Measurements from ENCODE around the gene ATXN7L1.

DNA sequence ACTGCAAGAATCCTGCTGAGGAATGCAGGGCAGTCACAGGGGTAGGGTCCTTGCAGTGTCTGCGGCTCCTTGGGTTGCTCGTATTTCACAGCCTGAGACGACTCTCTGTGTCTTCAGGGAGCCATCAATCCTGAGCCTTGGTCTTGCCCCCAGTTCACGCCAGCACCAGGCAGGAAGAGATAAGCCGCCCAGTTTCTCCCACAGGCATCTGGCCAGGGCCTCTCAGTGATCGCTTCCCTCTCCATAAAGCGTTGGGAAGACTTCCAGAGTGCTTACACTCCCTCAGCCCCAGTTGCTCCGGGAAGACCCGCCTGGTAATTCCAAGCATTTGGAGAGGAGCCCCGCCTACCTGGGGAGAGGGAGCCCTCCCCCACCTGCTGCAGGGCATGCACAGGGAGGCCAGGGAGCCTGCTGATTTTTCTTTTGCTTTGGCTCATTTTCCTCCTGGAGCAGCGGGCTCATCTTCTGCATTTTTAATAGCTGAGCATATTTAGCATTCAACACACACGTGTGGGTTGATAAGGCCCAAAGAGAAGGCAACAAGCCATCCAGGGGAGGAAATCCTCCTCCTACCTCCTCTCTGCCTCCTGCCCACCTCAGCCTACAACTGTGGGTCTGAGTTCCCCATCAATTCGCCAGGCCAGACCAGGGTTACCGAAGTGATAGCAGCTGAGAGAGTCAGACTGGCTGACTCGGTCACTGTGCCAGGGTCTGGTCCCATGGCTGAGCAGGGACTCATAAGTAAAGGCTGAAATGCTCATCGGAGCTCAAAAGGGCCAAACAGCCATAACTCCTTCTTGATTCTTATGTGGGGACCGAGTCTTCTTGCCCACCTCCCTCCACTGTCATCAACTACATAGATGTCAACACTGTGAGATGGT lies 220.7 kb downstream of the ATXN7L1 start:
- TF ChIP-seq, protein P1, sequence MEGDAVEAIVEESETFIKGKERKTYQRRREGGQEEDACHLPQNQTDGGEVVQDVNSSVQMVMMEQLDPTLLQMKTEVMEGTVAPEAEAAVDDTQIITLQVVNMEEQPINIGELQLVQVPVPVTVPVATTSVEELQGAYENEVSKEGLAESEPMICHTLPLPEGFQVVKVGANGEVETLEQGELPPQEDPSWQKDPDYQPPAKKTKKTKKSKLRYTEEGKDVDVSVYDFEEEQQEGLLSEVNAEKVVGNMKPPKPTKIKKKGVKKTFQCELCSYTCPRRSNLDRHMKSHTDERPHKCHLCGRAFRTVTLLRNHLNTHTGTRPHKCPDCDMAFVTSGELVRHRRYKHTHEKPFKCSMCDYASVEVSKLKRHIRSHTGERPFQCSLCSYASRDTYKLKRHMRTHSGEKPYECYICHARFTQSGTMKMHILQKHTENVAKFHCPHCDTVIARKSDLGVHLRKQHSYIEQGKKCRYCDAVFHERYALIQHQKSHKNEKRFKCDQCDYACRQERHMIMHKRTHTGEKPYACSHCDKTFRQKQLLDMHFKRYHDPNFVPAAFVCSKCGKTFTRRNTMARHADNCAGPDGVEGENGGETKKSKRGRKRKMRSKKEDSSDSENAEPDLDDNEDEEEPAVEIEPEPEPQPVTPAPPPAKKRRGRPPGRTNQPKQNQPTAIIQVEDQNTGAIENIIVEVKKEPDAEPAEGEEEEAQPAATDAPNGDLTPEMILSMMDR (conservative IDR thresholded peaks at IDR 0.05; ENCODE audit: low read depth, low read length): no peak
- TF ChIP-seq EZH2 (IDR thresholded peaks at IDR 0.05; ENCODE audit: borderline replicate concordance, low read depth, low read length, poor library complexity, severe bottlenecking): no peak
